ENCODE data around the gene C18orf32.
A peak's percentile ranks its signal among the peaks of the same experiment; 100 is the strongest.
"Not testable (repeated sequence)": the region's sequence is repeated elsewhere in the genome, so short reads cannot be mapped to it uniquely, and the experiment has no call there.

Gene C18orf32

GRCh38 chr18:49486953-49487710 is at the start of gene C18orf32:
TSS of gene C18orf32 (minus strand) at chr18:49487234. CDS start at chr18:49483748, 3,486 bp downstream.
- peak; percentile 95 for DNase-seq (ENCODE audit: low spot score)

DNA sequence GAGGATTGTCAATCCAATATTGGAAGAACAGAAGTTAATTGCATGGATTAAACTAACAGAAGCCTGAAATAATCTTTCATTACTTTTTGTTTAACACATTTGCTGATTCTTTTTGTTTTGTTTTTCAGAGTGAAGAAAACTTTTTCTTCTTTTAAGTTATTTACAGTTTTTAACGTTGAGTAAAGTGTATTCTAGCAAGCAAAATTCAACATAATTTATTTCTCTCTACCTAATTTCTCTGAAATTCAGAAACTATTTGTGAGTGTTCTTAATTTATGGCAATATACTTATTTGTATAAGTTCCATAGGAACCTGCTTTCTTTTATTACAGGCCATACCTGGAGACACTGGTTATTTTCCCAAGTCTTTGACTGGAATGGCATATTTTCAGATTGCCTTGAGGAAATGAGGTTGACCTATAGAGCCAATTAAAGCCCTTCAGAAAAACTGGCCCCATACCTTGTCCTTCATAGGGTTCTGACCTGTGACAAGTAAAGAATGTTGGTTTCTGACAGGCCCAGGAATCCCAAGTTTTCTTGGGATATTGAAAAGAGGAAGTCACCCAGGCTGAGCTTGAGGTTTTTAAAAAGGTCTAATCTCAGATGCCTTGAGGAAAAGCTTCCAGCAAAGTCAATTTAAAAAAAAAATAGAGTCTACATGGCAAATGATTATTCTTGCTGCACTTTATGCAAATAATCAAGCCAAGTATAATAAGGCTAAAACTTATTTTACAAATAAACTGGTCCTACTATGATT is 48.0 kb upstream of the C18orf32 start:
- no peak for DNase-seq (ENCODE audit: low spot score)

DNA sequence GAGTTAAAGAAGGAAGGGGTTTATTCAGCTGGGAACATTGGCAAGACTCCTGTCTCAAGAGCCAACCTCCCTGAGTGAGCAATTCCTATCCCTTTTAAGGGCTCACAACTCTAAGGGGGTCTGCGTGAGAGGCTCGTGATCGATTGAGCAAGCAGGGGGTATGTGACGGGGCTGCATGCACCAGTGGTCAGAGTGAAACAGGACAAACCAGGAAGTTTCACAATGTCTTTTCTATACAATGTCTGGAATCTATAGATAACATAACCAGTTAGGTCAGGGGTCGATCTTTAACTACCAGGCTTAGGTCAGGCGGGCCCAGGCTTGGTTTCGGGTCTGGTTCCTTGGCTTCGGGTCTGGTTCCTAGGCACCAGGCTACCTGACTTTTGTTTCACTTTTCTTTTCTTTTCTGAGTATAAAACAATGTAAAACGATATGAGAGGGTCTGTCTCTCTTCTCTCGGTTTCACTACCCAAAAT is 44.7 kb upstream of the C18orf32 start:
- no peak for DNase-seq (ENCODE audit: low spot score)

DNA sequence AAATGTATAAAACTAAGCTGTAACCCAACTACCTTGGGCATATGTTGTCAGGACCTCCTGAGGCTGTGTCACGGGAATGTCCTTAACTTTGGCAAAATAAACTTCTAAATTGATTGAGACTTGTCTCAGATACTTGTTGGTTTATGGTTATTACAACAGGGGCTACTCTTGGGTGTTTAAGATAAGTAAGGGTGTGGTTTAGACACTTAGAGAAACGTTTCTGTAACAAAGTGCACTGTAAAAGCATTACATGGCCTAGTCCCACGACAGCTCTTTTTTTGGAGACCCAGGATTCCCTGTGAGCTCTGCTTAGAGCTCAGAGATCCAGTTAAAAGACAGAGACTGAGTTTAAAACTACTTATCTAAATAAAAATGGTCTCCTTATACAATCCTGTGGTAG is 42.6 kb upstream of the C18orf32 start:
- DNase-seq (ENCODE audit: low spot score), result no peak

DNA sequence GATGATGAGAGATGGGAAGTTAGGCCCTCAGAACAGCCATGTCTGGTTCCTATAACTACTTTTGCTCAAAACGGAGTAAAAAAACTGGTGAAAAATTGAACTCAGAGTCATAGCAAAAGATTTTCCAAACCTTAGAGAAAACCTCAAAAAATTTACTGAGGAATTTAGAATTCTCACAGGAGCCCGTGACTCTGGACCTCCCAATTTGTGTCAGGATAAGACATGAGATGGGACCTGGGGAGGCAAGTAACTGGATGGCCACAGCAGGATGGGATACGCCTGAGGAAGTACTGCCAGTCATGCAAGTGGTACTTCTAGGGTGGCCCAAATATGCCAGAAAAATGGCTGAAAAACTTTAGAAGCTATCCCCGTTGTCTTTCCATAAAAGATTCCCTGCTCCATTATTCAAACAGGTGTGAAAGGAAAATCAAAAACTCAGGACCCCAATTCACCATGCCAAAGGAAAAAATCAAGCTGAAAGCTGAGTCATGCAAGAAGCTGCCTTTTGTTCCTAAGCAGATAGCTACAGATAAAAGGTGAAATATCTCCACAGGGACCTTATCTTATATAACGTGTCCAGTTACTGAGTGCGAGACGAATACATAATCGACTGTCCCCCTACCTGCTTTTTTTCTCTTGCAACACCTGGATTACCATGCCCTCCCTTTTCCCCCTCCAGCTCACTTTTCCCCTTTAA is 40.7 kb upstream of the C18orf32 start:
- no peak for DNase-seq (ENCODE audit: low spot score)

DNA sequence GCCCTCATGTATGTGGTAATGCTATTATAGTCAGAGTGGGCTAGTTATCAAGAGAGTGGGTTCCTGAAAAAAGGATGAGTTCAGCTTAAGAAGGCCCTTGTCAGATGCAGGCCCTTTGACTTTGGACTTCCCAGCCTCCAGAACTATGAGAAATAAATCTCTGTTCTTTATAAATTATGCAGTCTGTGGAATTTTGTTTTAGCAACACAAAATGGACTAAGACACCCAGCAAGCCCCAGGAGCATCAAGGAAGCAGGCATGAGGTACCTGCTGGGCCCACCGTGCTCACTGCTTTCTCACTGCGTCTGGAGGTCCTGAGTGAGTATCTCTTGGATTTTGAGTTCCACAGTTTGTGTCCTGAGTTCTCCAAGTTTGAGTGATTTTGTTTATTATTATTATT is 38.9 kb upstream of the C18orf32 start:
- no peak for DNase-seq (ENCODE audit: low spot score)

GRCh38 chr18:49524951-49525350 is 37.9 kb upstream of the C18orf32 start:
- no peak for DNase-seq (ENCODE audit: low spot score)

GRCh38 chr18:49524349-49524748 is 37.3 kb upstream of the C18orf32 start:
- no peak for DNase-seq (ENCODE audit: low spot score)

- not testable (repeated sequence) for DNase-seq (ENCODE audit: low spot score)
Observed at GRCh38 chr18:49523580-49524093, 36.6 kb upstream of the C18orf32 start.

DNA sequence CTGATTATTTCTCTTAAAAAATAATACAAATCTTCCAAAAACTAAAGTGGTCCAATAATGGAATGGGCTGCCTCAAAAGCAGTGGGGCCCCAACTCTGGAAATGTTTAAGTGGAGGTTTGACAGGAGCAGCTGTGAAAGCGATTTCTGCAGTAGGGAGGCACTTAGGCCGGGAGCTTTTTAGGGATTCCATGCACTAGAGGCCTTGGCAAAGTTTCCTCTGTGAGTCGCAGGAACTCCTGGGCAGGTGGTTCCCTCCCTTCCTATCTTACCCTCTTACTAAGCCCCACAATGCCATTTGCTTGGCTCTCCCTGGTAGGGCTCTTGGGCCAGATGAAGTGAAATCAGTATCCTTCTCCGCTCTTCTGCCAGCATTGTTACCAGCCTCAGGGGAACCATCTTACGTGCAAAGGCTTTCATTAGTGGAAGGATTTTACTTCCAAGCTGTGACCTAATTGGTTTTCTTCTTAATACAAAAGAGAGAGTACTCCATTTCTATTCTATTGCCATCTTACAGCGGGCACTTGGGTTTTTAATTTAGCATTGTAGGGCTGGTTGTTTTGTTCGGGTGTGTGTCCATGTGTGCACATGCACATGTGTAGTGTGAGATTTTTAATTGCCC is 34.3 kb upstream of the C18orf32 start:
- DNase-seq (ENCODE audit: low spot score), result no peak

GRCh38 chr18:49520661-49521145 is 33.7 kb upstream of the C18orf32 start:
- DNase-seq (ENCODE audit: low spot score), result no peak

DNA sequence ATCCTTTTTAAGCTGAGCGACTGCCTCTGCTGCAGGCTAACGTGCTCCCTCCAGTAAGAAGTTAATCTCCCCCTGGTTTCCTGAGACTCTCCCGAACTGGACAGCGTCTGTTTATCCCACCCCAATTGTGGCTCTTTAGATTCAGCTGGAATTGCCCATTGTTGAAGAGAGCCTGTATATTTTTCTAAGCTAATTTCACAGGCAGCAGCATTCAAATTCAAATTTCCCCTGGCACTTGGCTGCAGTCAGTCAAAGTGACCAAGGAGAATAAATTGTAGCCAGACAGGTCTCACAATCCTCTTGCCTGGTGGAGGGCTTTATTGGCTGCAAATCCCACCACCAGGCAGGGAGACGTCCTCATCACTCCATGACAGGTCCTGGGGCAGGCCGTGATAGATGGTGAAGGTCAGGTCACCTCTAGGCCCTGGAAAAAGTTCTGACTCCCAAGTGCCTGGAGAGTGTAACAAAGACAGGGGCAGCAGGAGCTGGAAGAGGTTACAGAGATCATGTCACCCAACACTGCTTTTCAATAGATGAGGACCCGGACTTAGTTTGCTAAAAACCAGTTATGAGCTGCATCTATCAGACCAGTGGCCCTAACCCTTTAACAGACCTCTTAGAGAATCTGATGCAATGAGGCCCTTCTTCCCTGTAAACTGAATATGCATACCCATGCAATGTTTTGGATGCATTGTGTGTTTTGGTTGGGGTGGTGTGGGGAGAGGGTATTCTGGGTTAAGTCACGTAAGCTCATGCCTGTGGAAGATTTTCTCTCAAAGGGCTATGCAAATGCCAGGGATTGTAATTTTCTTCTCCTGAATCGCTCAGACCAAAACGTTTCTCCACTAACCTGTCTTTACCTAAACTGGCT is 32.3 kb upstream of the C18orf32 start:
- DNase-seq (ENCODE audit: low spot score), result no peak

DNA sequence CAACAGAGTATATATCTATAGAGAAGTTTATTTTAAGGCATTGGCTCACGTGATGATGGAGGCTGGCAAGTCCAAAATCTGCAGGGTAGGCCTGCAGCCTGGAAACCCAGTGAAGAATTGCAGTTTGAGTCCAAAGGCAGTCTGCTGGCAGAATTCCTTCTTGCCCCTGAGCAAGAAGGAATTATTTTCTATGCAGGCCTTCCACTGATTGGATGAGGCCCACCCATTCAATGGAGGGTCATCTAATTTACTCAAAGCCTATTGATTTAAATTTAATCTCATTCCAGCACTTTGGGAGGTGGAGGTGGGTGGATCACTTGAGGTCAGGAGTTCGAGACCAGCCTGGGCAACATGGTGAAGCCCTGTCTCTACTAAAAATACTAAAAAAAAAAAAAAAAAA is 30.4 kb upstream of the C18orf32 start:
- no peak for DNase-seq (ENCODE audit: low spot score)

DNA sequence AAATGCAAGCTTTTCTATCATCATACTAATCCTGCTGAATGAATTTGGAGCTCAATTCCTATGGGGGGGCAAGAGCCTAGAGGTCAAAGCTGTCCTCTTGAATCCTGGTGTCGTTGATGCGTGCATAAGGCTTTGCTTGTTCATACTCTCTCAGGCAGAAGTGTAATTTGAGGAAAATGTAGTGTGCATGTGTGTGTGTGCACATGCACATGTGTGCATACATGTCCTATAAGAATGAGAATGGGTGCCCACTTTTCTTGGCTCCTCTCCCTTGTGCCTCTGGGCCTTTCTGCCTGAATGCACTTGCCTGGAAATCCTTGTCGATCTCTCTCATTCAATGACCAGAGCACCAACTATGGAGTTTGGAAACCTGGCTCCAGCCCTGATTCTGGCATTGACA is 28.5 kb upstream of the C18orf32 start:
- DNase-seq (ENCODE audit: low spot score), result no peak

DNA sequence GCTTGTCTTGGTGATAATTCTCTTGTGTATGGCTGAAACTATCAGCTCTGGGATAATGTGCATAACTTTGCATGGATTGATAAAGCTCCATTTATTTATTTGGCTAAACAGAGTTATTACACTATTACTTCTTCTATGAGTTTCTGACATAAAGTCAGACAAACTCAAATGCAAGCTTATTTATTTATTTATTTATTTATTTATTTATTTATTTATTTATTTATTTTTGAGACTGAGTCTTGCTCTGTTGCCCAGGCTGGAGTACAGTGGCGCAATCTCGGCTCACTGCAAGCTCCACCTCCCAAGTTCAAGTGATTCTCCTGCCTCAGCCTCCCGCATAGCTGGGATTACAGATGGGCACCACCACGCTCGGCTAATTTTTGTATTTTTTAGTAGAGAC is 28.0 kb upstream of the C18orf32 start:
- DNase-seq (ENCODE audit: low spot score), result not testable (repeated sequence)

- no peak for DNase-seq (ENCODE audit: low spot score)
Observed at GRCh38 chr18:49514577-49514976, 27.5 kb upstream of the C18orf32 start.

DNA sequence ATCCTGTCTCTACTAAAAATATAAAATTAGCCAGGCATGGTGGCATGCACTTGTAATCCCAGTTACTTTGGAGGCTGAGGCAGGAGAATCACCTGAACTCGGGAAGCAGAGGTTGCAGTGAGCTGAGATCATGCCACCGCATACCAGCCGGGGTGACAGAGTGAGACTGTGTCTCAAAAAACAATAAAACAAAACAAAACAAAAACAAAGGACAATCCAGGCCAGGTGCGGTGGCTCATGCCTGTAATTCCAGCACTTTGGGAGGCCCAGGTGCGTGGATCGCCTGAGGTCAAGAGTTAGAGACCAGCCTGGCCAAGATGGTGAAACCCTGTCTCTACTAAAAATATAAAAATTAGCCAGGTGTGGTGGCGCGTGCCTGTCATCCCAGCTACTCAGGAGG is 25.8 kb upstream of the C18orf32 start:
- DNase-seq (ENCODE audit: low spot score), result not testable (repeated sequence)

GRCh38 chr18:49510393-49511115 is 23.5 kb upstream of the C18orf32 start:
- peak; percentile 58 for DNase-seq (ENCODE audit: low spot score)

- DNase-seq (ENCODE audit: low spot score), result not testable (repeated sequence)
Observed at GRCh38 chr18:49506438-49506837, 19.4 kb upstream of the C18orf32 start.

DNA sequence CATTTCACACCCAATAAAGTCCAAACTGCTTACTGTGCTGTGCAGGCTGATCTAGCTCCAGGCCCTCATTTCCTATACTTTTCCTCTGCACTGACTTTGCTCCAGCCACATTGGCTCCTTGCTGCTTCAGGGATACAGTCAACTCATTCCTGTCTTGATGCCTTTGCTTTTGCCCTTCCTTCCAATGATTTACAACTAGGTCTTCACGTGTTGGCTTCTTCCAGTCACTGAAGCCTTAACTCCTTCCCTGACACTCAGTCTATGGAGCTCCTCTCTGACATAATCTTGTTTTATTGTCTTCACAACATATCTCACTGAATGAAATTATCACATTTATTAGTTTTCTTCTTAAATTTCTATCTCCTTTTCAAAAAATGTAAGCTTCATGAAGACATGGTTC is 16.9 kb upstream of the C18orf32 start:
- DNase-seq (ENCODE audit: low spot score), result no peak
